Measurements from ENCODE around the gene ADCY9.

DNA sequence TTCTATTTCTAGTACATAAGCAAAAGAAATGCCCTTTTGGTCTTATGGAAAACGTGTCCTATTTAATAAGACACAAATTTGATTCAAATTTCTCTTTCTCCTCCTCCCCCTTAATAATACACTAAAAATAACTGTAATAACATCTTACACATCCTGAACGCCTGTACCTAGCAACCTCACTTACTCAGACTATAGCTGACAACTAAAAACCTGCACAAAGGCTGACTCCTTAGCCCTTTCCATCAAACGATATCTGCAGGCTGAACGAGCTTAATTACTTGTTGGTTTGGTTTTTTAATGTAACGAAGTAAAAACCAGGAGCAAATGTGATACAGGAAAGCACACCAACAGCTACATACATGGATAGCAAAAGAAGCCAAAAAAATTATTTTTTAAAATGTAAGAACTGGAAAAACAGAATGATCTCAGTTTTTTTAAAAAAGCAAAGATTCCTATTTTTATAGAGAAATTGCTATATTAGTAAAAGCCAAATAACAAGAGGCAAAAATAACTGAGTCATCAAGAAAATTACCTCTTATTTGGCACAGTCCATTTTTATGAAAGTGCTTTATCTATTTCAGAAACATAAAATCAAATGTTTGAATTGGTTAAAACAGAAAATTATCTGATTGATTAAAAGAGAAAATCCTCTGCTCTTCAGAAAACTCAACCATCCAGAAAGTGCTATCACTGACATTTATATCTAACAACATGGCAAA is 23.5 kb downstream of the ADCY9 start:
- TF ChIP-seq, protein P1, sequence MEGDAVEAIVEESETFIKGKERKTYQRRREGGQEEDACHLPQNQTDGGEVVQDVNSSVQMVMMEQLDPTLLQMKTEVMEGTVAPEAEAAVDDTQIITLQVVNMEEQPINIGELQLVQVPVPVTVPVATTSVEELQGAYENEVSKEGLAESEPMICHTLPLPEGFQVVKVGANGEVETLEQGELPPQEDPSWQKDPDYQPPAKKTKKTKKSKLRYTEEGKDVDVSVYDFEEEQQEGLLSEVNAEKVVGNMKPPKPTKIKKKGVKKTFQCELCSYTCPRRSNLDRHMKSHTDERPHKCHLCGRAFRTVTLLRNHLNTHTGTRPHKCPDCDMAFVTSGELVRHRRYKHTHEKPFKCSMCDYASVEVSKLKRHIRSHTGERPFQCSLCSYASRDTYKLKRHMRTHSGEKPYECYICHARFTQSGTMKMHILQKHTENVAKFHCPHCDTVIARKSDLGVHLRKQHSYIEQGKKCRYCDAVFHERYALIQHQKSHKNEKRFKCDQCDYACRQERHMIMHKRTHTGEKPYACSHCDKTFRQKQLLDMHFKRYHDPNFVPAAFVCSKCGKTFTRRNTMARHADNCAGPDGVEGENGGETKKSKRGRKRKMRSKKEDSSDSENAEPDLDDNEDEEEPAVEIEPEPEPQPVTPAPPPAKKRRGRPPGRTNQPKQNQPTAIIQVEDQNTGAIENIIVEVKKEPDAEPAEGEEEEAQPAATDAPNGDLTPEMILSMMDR (IDR thresholded peaks at IDR 0.05) = no peak
- TF ChIP-seq POLR2A (IDR thresholded peaks at IDR 0.05) = no peak
